Peyer's patch (tissue), 4 donors: Measurements from ENCODE around the gene SPEM1. TPM values are rescaled to one million over a fixed set of nuclear protein-coding genes. Genes with fewer than 3 reads are reported as not detected.

Experiments used
- DNase-seq, 3 donors: peaks; one replicate each; pipeline ENCODE4 v3.0.0-alpha.2; 2017 to 2019
- H3K27ac ChIP-seq, 4 donors: fragments of 200-600 bp; sonication (generic); one replicate each; pipeline ENCODE4 v1.5.1; 2016 to 2019
- H3K27me3 ChIP-seq, 2 donors: fragments of 200-600 bp; sonication (generic); one replicate each; pipeline ENCODE4 v1.5.1; 2019
- H3K36me3 ChIP-seq, 3 donors: fragments of 200-600 bp; sonication (generic); one replicate each; pipeline ENCODE4 v1.5.1; 2016 to 2019
- H3K4me1 ChIP-seq, 4 donors: fragments of 200-600 bp; sonication (generic); one replicate each; pipeline ENCODE4 v1.5.1; 2016 to 2019
- H3K4me3 ChIP-seq, 4 donors: fragments of 200-600 bp; sonication (generic); 1 replicate in 3 of 4; 2 replicates in 1 of 4; pipeline ENCODE4 v1.5.1; 2016 to 2019; ENCODE audit warnings: mild to moderate bottlenecking in 1 of 4
- H3K9me3 ChIP-seq, 4 donors: fragments of 200-600 bp; sonication (generic); one replicate each; pipeline ENCODE4 v1.5.1; 2016 to 2019; ENCODE audit warnings: mild to moderate bottlenecking in 1 of 4
- CTCF ChIP-seq, 6 experiments: fragments of 450-650 bp in 4 of 6; fragments of 200-600 bp in 2 of 6; sonication (generic) in 1 of 6; IDR thresholded peaks; one replicate each; pipeline ENCODE4 v1.5.1; 2017 to 2019; ENCODE audit warnings: antibody characterized with exemption in 6 of 6, mild to moderate bottlenecking in 3 of 6, moderate library complexity in 1 of 6
- POLR2A ChIP-seq, 2 donors: fragments of 450-650 bp; IDR thresholded peaks; one replicate each; pipeline ENCODE4 v1.5.1; 2017; ENCODE audit warnings: antibody characterized with exemption in 2 of 2, mild to moderate bottlenecking in 2 of 2, moderate library complexity in 2 of 2
- total RNA-seq, 4 donors: library from RNA; depleted of rRNA; stranded (reverse); fragments of >200 nt; gene quantifications; one replicate each; pipeline ENCODE4 v1.1.0, GENCODE V29; 2016

The SPEM1 gene
- total RNA-seq, 4 donors from 2014 or later = not detected

- H3K27me3 ChIP-seq = no peaks in the 10 kb centered on the region
- no peaks in the 10 kb centered on the region for H3K36me3 ChIP-seq
- TF ChIP-seq POLR2A (IDR thresholded peaks at IDR 0.05) (no peak), CTCF (IDR thresholded peaks at IDR 0.05) (peak in 2 of 6 experiments; percentile 15 to 23)
- no peaks in the 10 kb centered on the region for H3K9me3 ChIP-seq
- H3K4me3 ChIP-seq = no peak overlapping the region
- no peak overlapping the region for H3K27ac ChIP-seq
- H3K4me1 ChIP-seq = no peaks in the 10 kb centered on the region
- DNase-seq = no peak
These were observed 3.8 kb upstream of the SPEM1 start for GRCh38 chr17:7416323-7416722.

- Histone ChIP-seq H3K4me3 (no peak overlapping the region), H3K27me3 (no peaks in the 10 kb centered on the region), H3K27ac (no peak overlapping the region), H3K9me3 (no peaks in the 10 kb centered on the region), H3K4me1 (no peaks in the 10 kb centered on the region), H3K36me3 (no peaks in the 10 kb centered on the region)
- no peak for DNase-seq
- TF ChIP-seq POLR2A (IDR thresholded peaks at IDR 0.05) = no peak
- TF ChIP-seq CTCF (IDR thresholded peaks at IDR 0.05) = no peak
These were observed 3.0 kb upstream of the SPEM1 start for GRCh38 chr17:7417056-7417655.

- H3K36me3 ChIP-seq = no peaks in the 10 kb centered on the region
- H3K4me1 ChIP-seq = no peaks in the 10 kb centered on the region
- no peaks in the 10 kb centered on the region for H3K27me3 ChIP-seq
- no peak for DNase-seq
- TF ChIP-seq POLR2A (IDR thresholded peaks at IDR 0.05) = no peak
- no peak for TF ChIP-seq CTCF (IDR thresholded peaks at IDR 0.05)
- no peak overlapping the region for H3K4me3 ChIP-seq
- no peaks in the 10 kb centered on the region for H3K9me3 ChIP-seq
- no peak overlapping the region for H3K27ac ChIP-seq
These were observed 1.5 kb upstream of the SPEM1 start for GRCh38 chr17:7418472-7419152.

- no peak overlapping the region for H3K27ac ChIP-seq
- H3K4me1 ChIP-seq = no peaks in the 10 kb centered on the region
- H3K36me3 ChIP-seq = no peaks in the 10 kb centered on the region
- TF ChIP-seq POLR2A (IDR thresholded peaks at IDR 0.05) = no peak
- no peak for TF ChIP-seq CTCF (IDR thresholded peaks at IDR 0.05)
- no peak for DNase-seq
- H3K4me3 ChIP-seq = no peak overlapping the region
- no peaks in the 10 kb centered on the region for H3K27me3 ChIP-seq
- H3K9me3 ChIP-seq = no peaks in the 10 kb centered on the region
These were observed 1.1 kb downstream of the SPEM1 start for GRCh38 chr17:7421186-7421585.

GRCh38 chr17:7423679-7424078 is 3.6 kb downstream of the SPEM1 start:
- DNase-seq = no peak
- H3K27me3 ChIP-seq = no peaks in the 10 kb centered on the region
- H3K9me3 ChIP-seq = no peaks in the 10 kb centered on the region
- H3K27ac ChIP-seq = no peak overlapping the region
- no peak overlapping the region for H3K4me3 ChIP-seq
- no peaks in the 10 kb centered on the region for H3K4me1 ChIP-seq
- H3K36me3 ChIP-seq = no peaks in the 10 kb centered on the region
- TF ChIP-seq CTCF (IDR thresholded peaks at IDR 0.05) (no peak), POLR2A (IDR thresholded peaks at IDR 0.05) (no peak)
